ENCODE data around the gene SLC9C1.

The SLC9C1 gene

DNA sequence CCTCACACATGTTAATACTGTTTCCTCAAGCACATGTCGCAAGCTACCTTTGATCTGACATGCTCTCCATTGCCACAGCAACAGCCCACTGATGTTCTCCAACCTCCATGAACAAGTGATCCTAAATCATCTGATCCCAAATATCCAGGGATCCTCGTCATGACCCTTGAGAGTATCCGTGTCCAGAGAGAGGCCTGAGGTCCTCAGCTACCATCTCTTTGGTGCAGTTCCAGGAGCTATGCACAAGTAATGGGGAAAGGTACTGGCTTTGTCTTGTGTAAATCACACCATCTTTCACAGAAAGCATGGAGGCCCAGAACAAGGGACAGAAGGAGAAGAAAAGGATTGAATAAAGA is 163.4 kb downstream of the SLC9C1 start:
- no peak for DNase-seq (ENCODE audit: low read depth, low spot score)
- in situ Hi-C loops (cut with HindIII; ENCODE audit: low sequenced_read_pairs): no loop called here
- TF ChIP-seq, protein P1, sequence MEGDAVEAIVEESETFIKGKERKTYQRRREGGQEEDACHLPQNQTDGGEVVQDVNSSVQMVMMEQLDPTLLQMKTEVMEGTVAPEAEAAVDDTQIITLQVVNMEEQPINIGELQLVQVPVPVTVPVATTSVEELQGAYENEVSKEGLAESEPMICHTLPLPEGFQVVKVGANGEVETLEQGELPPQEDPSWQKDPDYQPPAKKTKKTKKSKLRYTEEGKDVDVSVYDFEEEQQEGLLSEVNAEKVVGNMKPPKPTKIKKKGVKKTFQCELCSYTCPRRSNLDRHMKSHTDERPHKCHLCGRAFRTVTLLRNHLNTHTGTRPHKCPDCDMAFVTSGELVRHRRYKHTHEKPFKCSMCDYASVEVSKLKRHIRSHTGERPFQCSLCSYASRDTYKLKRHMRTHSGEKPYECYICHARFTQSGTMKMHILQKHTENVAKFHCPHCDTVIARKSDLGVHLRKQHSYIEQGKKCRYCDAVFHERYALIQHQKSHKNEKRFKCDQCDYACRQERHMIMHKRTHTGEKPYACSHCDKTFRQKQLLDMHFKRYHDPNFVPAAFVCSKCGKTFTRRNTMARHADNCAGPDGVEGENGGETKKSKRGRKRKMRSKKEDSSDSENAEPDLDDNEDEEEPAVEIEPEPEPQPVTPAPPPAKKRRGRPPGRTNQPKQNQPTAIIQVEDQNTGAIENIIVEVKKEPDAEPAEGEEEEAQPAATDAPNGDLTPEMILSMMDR (IDR thresholded peaks at IDR 0.05; ENCODE audit: low read depth, low read length): no peak
- H3K4me3 ChIP-seq (ENCODE audit: low read depth, low read length): no peak overlapping the region

DNA sequence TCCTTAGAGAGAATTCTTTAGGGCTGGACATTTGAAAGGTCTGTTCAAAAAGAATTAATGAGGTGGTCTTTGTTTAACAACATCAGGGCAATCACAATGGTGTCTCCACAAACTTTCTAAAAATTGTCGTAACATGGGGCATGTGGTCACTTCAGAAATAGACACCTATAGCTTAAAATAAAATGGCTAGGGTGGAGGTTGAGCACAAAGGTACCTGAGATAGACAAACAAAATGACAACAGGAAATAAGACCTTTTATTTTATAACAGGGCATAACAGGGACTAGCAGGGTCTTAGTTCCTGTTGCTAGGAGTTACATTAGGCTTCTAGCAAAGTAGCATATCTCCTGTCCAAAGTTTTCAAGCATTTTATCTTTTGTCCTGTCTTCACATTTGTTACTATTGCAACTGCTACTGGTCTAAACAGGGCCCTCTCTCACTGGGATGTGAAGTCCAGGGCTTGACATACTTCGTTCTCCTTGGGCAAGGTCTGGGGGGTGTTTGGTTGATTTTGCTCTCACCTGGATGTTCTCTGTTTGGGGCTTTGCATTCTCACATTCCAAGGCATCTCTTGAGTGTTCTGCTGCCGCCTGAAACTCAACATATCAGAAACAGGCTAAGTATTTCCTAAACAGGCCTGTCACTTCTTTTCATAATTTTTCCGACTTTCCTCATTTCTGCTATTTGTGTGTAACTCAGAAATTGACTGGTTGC is 163.9 kb downstream of the SLC9C1 start:
- TF ChIP-seq, protein P1 (IDR thresholded peaks at IDR 0.05; ENCODE audit: low read depth, low read length): no peak
- in situ Hi-C loops (cut with HindIII; ENCODE audit: low sequenced_read_pairs): no loop called here
- DNase-seq (ENCODE audit: low read depth, low spot score): no peak
- no peak overlapping the region for H3K4me3 ChIP-seq (ENCODE audit: low read depth, low read length)

DNA sequence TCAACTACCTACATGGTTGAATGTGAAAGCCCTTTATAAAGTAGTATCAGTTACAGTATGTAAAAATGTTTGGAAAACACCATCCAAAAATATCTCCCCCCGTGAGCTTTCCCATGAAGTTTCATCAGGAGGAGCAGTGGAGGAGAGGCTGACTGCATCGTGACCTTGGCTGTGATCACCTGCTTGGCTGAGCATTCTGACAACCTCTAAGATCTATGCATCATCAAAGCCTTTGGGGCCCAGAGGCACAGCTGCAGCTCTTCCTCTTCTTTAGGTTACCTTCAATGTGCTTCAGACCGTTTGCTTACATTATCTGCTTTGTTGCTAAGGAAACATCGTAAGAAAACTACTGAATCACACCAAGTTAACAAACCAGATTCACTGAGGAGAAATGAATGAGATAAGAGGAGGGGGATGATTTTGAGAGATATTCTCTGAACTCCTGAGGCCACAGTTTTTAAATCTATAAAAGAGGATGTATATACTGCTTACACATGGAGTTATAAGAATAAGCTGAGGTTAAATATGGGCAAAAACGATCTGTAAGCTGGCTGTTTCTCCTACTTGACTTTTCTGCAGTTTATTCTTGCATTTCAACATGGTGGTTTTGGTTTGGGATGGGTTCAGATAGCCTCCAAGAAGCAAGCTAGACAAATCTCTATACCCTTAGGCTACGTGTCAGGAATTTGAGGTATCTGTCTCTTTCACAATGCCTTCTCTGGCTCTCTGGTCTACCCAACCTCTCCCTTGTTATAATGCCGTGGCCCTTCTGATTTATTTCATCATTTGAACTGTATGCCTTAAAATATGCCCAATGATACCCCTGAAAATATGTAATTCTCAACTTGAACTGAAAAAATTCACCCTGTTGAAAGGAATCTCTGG is 164.9 kb downstream of the SLC9C1 start:
- in situ Hi-C loops (cut with HindIII; ENCODE audit: low sequenced_read_pairs): no loop called here
- DNase-seq (ENCODE audit: low read depth, low spot score): no peak
- H3K4me3 ChIP-seq (ENCODE audit: low read depth, low read length): no peak overlapping the region
- TF ChIP-seq, protein P1 (IDR thresholded peaks at IDR 0.05; ENCODE audit: low read depth, low read length): no peak

DNA sequence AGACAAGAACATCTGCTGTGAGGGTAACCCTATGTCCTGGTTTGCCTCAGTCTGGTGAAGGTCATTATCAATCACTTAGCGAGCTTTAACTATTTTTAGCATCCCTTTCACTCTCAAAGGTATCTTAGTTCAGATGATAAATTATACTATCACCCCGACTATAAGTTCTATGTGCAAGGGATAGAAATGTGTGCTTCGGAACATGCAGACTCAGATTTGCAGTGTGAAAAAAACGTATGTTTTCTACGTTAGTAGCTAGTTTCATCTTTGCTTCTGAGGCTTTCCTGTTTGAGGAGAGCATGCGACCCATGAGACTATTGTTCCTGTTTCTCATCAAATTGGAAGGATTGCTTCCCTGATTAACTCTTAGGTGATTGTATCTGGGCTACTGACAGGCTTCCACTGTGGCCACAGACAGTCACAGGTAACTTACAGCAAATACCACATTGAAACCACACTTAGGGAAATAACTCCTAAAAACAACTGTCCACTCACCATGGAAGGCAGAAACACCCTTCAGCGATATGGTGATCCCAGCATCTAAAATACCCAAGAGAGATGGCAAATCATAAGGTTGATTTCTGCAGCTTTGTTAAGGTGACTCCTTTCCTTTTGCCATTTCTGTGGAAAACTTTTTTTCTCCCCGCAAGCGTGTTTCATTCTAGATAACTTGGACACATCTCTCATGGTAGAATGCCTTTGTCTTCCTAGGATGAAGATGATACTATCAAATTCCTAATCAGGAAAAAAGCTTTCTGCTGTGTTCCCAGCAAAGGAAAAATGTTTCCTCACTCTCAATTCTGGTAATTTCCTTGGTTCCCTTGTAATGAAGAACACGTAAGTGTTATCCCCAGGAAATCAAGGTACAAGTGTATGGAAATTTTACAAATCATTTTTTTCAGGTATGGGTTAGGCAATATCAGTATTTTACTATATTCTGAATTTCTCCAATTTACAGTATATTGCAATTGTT is 166.2 kb downstream of the SLC9C1 start:
- no peak overlapping the region for H3K4me3 ChIP-seq (ENCODE audit: low read depth, low read length)
- no peak for DNase-seq (ENCODE audit: low read depth, low spot score)
- in situ Hi-C loops (cut with HindIII; ENCODE audit: low sequenced_read_pairs): no loop called here
- TF ChIP-seq, protein P1 (IDR thresholded peaks at IDR 0.05; ENCODE audit: low read depth, low read length): no peak

DNA sequence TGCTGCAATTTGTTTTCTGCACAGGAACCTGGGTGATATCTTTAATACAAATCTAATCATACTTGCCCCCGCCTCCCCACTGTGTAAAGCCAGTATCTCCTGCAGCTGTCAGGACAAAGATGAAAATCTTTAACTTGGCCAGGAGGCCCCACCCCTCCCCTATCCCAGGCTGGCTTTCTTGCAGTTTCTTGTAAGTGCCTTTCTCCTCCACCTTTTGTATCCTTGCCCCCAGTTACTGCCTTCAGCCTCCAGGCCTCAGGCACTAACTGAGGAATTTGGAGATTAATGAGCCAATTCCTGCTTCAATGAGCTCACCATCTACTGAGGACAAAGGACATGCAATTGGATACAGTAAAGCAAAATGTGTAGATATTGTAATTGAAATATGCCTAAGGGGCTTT is 167.5 kb downstream of the SLC9C1 start:
- TF ChIP-seq, protein P1 (IDR thresholded peaks at IDR 0.05; ENCODE audit: low read depth, low read length): no peak
- DNase-seq (ENCODE audit: low read depth, low spot score): no peak
- no peak overlapping the region for H3K4me3 ChIP-seq (ENCODE audit: low read depth, low read length)
- in situ Hi-C loops (cut with HindIII; ENCODE audit: low sequenced_read_pairs): no loop called here
